Measurements from ENCODE around the gene MYO5A.
"Not testable (repeated sequence)": the region's sequence is repeated elsewhere in the genome, so short reads cannot be mapped to it uniquely, and the experiment has no call there.

MYO5A gene

GRCh38 chr15:52459701-52460100 lies 69.0 kb downstream of the MYO5A start:
- DNase-seq, result not testable (repeated sequence)

- not testable (repeated sequence) for DNase-seq
Measured at GRCh38 chr15:52459265-52459664, 69.4 kb downstream of the MYO5A start.

GRCh38 chr15:52448011-52448890 lies 80.4 kb downstream of the MYO5A start:
- no peak for DNase-seq

GRCh38 chr15:52445954-52446353 lies 82.7 kb downstream of the MYO5A start:
- no peak for DNase-seq

GRCh38 chr15:52445553-52445952 lies 83.1 kb downstream of the MYO5A start:
- DNase-seq, result no peak

- not testable (repeated sequence) for DNase-seq
Measured at GRCh38 chr15:52443205-52443604, 85.5 kb downstream of the MYO5A start.

- no peak for DNase-seq
Measured at GRCh38 chr15:52441841-52442240, 86.8 kb downstream of the MYO5A start.

- DNase-seq, result no peak
Measured at GRCh38 chr15:52440946-52441345, 87.7 kb downstream of the MYO5A start.

- DNase-seq, result no peak
Measured at GRCh38 chr15:52440414-52440813, 88.3 kb downstream of the MYO5A start.

GRCh38 chr15:52439470-52439869 lies 89.2 kb downstream of the MYO5A start:
- DNase-seq, result no peak

- not testable (repeated sequence) for DNase-seq
Measured at GRCh38 chr15:52439042-52439441, 89.6 kb downstream of the MYO5A start.

- DNase-seq, result no peak
Measured at GRCh38 chr15:52438047-52438446, 90.6 kb downstream of the MYO5A start.

GRCh38 chr15:52437646-52438045 lies 91.0 kb downstream of the MYO5A start:
- DNase-seq, result no peak

- DNase-seq, result no peak
Measured at GRCh38 chr15:52436981-52437380, 91.7 kb downstream of the MYO5A start.

GRCh38 chr15:52434885-52435284 lies 93.8 kb downstream of the MYO5A start:
- no peak for DNase-seq

- DNase-seq, result no peak
Measured at GRCh38 chr15:52428297-52428696, 100.4 kb downstream of the MYO5A start.

GRCh38 chr15:52427804-52428203 lies 100.9 kb downstream of the MYO5A start:
- no peak for DNase-seq

GRCh38 chr15:52424856-52425431 lies 103.7 kb downstream of the MYO5A start:
- no peak for DNase-seq

GRCh38 chr15:52423852-52424251 lies 104.8 kb downstream of the MYO5A start:
- DNase-seq, result no peak

GRCh38 chr15:52422001-52422400 lies 106.7 kb downstream of the MYO5A start:
- DNase-seq, result no peak

GRCh38 chr15:52421029-52421428 lies 107.7 kb downstream of the MYO5A start:
- no peak for DNase-seq

GRCh38 chr15:52419494-52419893 lies 109.2 kb downstream of the MYO5A start:
- DNase-seq, result no peak

GRCh38 chr15:52417957-52418356 lies 110.7 kb downstream of the MYO5A start:
- DNase-seq, result no peak

- DNase-seq, result no peak
Measured at GRCh38 chr15:52417521-52417920, 111.2 kb downstream of the MYO5A start.

All from NCI-H1092 (cell line).